Loucy (cell line): ENCODE results near the gene COL9A2.

Experiments used
- H2AFZ ChIP-seq: fragments of 200-600 bp; sonication (generic); 2 replicates; pipeline ENCODE4 v1.6.0; 2016; ENCODE audit warnings: antibody characterized with exemption, mild to moderate bottlenecking, low read length, moderate library complexity
- H3F3A ChIP-seq: fragments of 200-600 bp; 2 replicates; pipeline ENCODE4 v1.6.0; 2016; ENCODE audit warnings: antibody characterized with exemption, low read depth, mild to moderate bottlenecking
- H3K27me3 ChIP-seq: fragments of 200-600 bp; sonication (generic); 2 replicates; pipeline ENCODE4 v1.6.1; 2014; ENCODE audit warnings: low read length, mild to moderate bottlenecking; ENCODE audit not compliant: insufficient read depth, poor library complexity, severe bottlenecking
- H3K36me3 ChIP-seq: fragments of 200-600 bp; sonication (generic); 2 replicates; pipeline ENCODE4 v1.6.1; 2016; ENCODE audit warnings: low read length; ENCODE audit not compliant: insufficient read depth
- H3K4me1 ChIP-seq: fragments of 200-600 bp; sonication (generic); 2 replicates; pipeline ENCODE4 v1.5.1; 2014; ENCODE audit warnings: low read length, mild to moderate bottlenecking; ENCODE audit not compliant: insufficient read depth, poor library complexity, severe bottlenecking
- H3K4me2 ChIP-seq: fragments of 200-600 bp; sonication (generic); 2 replicates; pipeline ENCODE4 v1.6.0; 2014; ENCODE audit warnings: antibody characterized with exemption, low read length, low read depth, mild to moderate bottlenecking; ENCODE audit not compliant: poor library complexity, severe bottlenecking
- H3K4me3 ChIP-seq: fragments of 200-600 bp; sonication (generic); 2 replicates; pipeline ENCODE4 v1.5.1; 2014; ENCODE audit warnings: low read length, mild to moderate bottlenecking, mixed read lengths; ENCODE audit not compliant: poor library complexity, severe bottlenecking
- H3K79me2 ChIP-seq: fragments of 200-600 bp; sonication (generic); 2 replicates; pipeline ENCODE4 v1.6.1; 2014; ENCODE audit warnings: low read length; ENCODE audit not compliant: insufficient read depth
- H3K9ac ChIP-seq: fragments of 200-600 bp; sonication (generic); 2 replicates; pipeline ENCODE4 v1.6.0; 2014; ENCODE audit warnings: mild to moderate bottlenecking, low read depth, low read length, moderate library complexity; ENCODE audit not compliant: poor library complexity, severe bottlenecking
- H3K9me2 ChIP-seq: fragments of 200-600 bp; sonication (generic); replicated peaks from 2 replicates; pipeline ENCODE4 v1.6.1; 2016; ENCODE audit warnings: low read depth, low read length, mixed read lengths
- H3K9me3 ChIP-seq: fragments of 200-600 bp; sonication (generic); 2 replicates; pipeline ENCODE4 v1.6.1; 2014; ENCODE audit warnings: mild to moderate bottlenecking, antibody characterized with exemption, low read length, low read depth; ENCODE audit not compliant: insufficient read depth
- H4K20me1 ChIP-seq: fragments of 200-600 bp; sonication (generic); 2 replicates; pipeline ENCODE4 v1.6.0; 2014; ENCODE audit warnings: antibody characterized with exemption, low read length, mild to moderate bottlenecking; ENCODE audit not compliant: insufficient read depth, poor library complexity, severe bottlenecking
- CTCF ChIP-seq: fragments of 200-600 bp; sonication (generic); conservative IDR thresholded peaks from 2 replicates; pipeline ENCODE4 v1.5.1; 2014; ENCODE audit warnings: mild to moderate bottlenecking, antibody characterized with exemption, low read length
- EZH2phosphoT487 ChIP-seq: fragments of 200-600 bp; IDR thresholded peaks from 2 replicates; pipeline ENCODE4 v1.6.1; 2018; ENCODE audit warnings: antibody characterized with exemption, mild to moderate bottlenecking, moderate library complexity, borderline replicate concordance

Gene COL9A2

GRCh38 chr1:40360631-40361030 lies 43.5 kb upstream of the COL9A2 start:
- Histone ChIP-seq H4K20me1 (no peaks in the 10 kb centered on the region), H3K4me2 (no peak overlapping the region), H3K9ac (no peak overlapping the region), H3K4me1 (no peaks in the 10 kb centered on the region), H3F3A (no peaks in the 10 kb centered on the region), H3K9me2 (no peaks in the 10 kb centered on the region), H3K27me3 (no peaks in the 10 kb centered on the region), H3K36me3 (no peaks in the 10 kb centered on the region), H3K79me2 (no peaks in the 10 kb centered on the region), H3K4me3 (no peak overlapping the region), H3K9me3 (peaks cover 13% of the 10 kb centered on the region), H2AFZ (no peak overlapping the region)
- TF ChIP-seq EZH2phosphoT487: no peak
- no peak for TF ChIP-seq CTCF

- Histone ChIP-seq H3F3A (no peaks in the 10 kb centered on the region), H3K36me3 (no peaks in the 10 kb centered on the region), H3K79me2 (no peaks in the 10 kb centered on the region), H3K9ac (no peak overlapping the region), H2AFZ (no peak overlapping the region), H3K4me2 (no peak overlapping the region), H3K9me2 (no peaks in the 10 kb centered on the region), H3K4me3 (no peak overlapping the region), H4K20me1 (no peaks in the 10 kb centered on the region), H3K4me1 (no peaks in the 10 kb centered on the region), H3K27me3 (no peaks in the 10 kb centered on the region), H3K9me3 (peaks cover 13% of the 10 kb centered on the region)
- TF ChIP-seq CTCF (no peak), EZH2phosphoT487 (no peak)
These were observed 40.5 kb upstream of the COL9A2 start for GRCh38 chr1:40357625-40358024.

GRCh38 chr1:40353082-40353481 lies 36.0 kb upstream of the COL9A2 start:
- Histone ChIP-seq H3F3A (no peaks in the 10 kb centered on the region), H3K9me3 (peaks cover 6% of the 10 kb centered on the region), H3K4me1 (no peaks in the 10 kb centered on the region), H3K4me2 (no peak overlapping the region), H4K20me1 (no peaks in the 10 kb centered on the region), H3K27me3 (no peaks in the 10 kb centered on the region), H2AFZ (no peak overlapping the region), H3K4me3 (no peak overlapping the region), H3K9ac (no peak overlapping the region), H3K79me2 (no peaks in the 10 kb centered on the region), H3K36me3 (no peaks in the 10 kb centered on the region), H3K9me2 (no peaks in the 10 kb centered on the region)
- no peak for TF ChIP-seq EZH2phosphoT487
- no peak for TF ChIP-seq CTCF
